Stimulated activated CD8-positive, alpha-beta memory T cell treated with anti-CD3 and anti-CD28 coated beads, Interleukin-15, amount 100 ng/mL, for 48 hours (primary cell): ENCODE measurements around the gene DRD4.
"Not testable (repeated sequence)": the region's sequence is repeated elsewhere in the genome, so short reads cannot be mapped to it uniquely, and the experiment has no call there.

Source experiments
- DNase-seq, 2 donors: peaks; one replicate each; pipeline ENCODE4 v3.0.0-alpha.2; 2020; ENCODE audit warnings: low read depth in 2 of 2

The DRD4 gene

DNA sequence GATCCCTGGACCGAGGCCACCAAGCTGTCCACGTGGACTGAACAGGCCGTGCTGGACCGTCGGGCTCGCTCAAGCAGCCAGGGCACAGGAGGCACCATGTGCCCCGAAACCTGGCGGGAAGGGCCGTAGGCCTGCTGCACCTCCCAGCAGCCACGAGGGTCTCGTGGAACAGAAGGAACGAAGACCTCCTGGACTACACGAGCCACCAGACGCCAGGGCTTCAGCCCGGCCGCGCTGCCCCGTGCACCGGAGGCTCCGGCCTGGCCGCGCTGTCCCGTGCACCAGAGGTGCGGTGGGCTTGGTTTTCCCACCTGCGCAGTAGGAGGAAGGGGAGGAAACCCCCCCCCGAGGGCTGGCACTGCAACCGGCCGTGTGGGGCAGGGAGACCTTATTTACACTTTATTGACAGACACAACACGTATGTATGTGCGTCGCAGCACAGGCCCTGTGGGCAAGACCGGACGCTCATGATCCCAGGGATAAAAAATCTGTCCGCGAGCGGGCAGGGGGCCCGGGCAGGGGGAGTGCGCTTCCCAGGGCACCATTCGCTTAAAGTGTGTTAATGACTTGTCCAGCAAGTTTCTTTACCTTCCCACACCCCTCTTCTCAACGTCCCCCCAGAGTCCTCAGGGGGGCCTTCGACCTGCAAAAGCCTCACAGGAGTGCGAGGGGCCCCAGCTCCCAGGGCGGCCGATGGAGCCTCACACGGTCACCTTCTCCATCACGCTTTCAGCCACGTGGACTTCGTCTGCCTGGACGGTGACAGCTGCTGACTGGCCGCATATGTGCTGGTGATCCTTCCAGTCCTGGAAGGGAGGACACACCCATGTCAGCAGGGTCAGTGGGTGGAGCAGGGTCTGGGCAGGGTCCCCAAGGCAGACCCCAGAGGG lies 7.0 kb downstream of the DRD4 start:
- no peak for DNase-seq

DNA sequence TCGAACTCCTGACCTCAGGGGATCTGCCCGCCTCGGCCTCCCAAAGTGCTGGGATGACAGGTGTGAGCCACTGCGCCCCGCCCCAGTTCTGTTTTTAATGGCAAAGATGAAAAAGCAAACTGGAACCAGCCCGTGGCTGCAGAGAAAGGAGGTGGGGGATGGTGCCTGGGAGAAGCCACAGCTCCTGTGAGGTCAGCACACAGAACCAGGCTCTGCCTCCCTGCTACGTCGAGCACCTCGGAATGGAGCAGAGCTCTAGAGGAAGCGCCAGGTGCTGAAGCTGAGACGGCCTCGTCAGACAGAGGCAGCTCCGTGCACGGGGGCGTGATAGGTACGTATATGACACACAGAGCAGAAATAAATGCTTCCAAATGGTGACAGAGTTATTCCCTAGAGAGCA lies 8.5 kb downstream of the DRD4 start:
- no peak for DNase-seq

DNA sequence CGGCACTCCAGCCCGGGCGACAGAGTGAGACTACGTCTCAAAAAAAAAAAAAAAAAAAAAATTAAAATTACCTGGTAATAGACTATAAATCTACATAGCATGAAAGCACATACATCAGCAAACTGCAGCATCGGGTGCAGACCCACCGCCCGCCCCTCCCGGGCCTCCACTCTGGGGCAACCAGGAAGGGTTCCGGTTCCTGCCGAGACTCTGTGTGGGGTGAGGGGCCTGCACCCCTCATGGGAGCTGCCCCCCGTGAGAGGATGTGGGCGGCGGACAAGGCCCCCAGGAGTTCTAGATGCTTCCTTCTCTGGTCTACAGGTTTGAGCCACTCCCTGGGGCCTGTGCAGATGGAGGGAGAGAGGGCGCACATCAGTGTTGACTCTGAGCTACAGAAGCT lies 9.1 kb downstream of the DRD4 start:
- DNase-seq = no peak

DNA sequence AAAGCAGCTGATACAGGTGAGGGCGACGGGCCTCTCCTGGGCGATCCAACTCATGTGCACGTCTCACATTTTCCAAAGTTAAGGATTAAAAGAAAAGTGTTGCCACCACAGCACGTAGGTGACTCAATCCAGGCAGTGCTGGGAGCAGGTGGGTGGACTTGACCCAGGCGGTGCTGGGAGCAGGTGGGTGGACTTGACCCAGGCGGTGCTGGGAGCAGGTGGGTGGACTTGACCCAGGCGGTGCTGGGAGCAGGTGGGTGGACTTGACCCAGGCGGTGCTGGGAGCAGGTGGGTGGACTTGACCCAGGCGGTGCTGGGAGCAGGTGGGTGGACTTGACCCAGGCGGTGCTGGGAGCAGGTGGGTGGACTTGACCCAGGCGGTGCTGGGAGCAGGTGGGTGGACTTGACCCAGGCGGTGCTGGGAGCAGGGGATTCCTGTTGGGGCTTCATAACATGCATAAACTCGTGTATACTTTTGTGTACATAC lies 10.6 kb downstream of the DRD4 start:
- DNase-seq = not testable (repeated sequence)

DNA sequence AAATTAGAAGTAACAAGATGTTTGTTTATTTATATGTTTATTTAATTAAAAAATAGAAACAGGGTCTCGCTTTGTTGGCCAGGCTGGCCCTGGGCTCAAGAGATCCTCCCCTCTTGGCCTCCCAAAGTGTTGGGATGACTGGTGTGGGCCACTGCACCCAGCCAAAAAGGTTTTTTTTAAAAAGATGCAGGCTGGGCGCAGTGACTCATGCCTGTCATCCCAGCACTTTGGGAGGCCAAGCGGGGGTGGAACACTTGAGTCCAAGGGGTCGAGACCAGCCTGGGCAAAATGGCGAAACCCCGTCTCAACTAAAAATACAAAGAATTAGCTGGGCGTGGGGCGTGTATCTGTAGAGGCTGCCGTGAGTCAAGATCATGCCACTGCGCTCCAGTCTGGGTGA lies 13.4 kb downstream of the DRD4 start:
- no peak for DNase-seq

DNA sequence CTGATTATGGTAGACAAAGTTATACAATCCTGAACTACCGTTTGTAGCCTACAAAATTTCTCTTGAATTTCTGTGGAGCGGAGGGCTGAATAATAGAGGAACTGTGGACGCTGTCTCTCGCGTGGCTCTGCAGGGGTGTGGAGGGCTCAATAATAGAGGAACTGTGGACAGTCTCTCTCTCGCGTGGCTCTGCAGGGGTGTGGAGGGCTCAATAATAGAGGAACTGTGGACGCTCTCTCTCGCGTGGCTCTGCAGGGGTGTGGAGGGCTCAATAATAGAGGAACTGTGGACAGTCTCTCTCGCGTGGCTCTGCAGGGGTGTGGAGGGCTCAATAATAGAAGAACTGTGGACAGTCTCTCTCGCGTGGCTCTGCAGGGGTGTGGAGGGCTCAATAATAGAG lies 16.1 kb downstream of the DRD4 start:
- not testable (repeated sequence) for DNase-seq

DNA sequence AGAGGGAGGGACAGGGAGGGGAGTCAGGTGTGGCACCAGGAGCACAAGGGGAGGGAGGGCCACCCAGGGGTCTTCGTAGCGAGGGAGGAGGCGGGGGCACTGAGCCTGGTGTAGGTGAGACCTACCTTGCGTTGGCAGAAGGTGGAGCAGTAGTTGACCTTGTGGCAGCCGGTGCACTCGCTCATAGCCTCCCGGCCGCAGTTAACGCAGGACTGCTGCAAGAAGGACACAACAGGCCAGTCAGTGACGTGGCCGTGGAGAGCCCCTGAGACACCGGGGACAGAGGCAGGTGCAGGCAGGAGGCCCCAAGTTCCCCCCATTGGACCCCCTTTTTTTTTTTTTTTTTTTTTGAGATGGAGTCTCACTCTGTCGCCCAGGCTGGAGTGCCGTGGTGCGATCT lies 16.8 kb downstream of the DRD4 start:
- DNase-seq = no peak

DNA sequence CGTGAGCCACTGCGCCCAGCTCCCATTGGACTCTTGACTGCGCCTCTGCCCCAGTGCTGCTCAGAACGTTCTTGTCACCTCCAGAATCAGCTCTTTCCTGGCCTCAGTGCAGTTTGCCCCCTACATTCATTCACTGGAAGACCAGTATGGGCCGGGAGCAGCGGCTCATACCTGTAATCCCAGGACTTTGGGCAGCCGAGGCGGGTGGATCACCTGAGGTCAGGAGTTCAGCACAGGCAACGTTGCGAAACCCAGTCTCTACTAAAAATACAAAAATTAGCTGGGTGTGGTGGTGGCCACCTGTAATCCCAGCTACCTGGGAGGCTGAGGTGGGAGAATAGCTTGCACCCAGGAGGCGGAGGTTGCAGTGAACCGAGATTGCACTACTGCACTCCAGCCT lies 17.4 kb downstream of the DRD4 start:
- DNase-seq = not testable (repeated sequence)

DNA sequence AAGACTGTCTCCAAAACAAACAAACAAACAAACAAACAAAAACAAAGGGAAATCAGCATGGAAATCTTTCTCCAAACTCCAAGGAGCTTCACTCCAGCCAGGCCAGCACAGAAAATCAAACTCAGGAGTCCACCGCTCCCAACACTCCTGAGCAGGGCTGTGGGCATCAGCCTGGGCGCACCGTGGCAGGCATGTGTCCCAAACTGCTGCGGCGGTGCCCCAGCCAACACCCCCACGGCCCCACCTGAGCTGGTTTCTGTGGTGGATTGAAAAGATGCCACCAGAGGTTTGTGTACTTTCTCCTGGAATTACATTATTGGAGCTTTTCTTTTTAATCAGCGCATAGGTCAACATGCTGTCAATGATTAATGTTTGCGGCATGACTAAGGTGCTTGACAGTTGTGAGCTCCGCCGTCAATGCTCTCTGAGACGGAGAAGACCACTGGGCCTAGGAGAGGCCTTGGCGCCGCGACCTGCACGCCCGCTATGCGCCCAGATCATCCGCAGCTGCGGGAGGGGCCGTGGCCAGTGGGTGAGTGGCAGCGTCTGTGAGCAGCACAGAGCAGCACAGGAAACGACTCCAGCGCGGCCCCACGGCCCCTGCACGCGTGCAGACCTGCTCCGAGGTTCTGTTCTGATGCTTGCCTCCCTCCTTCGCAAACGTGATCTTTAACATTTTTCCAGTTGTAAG lies 18.1 kb downstream of the DRD4 start:
- DNase-seq = no peak

DNA sequence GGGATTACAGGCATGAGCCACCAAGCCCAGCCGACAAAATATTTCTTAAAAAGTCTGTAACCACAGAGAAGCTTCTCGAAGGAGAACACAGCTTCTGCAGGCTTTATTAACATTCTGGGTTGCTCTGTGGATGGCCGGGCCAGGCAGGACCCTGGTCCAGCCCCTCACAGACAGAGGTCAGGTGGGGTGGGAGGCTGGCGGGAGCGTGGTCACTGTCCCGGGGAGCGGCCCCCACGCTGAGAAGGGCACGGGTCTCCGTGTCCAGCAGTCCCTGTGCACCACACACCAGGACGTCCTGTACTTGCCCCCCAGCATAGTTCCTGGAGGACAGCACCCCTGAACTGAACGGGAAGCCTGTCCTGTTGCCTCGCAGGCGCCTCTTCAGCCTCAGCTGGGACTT lies 19.4 kb downstream of the DRD4 start:
- DNase-seq = no peak

DNA sequence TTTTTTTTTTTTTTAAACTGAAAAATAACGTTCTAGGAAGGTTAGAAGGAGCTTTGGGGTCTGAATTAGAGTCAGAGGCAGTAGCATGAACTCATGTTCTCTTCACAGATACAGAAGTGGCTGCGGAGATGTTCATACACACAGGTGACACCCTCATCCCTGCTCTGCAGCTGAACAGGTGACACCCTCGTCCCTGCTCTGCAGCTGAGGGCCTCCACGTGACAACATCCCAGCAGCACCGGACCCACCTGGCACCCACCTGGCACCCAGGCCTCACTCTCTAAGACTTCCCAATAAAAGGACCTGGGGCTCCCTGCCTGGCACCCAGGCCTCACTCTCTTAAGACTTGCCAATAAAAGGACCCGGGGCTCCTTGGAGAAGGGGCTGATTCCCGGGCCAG lies 19.8 kb downstream of the DRD4 start:
- no peak for DNase-seq

DNA sequence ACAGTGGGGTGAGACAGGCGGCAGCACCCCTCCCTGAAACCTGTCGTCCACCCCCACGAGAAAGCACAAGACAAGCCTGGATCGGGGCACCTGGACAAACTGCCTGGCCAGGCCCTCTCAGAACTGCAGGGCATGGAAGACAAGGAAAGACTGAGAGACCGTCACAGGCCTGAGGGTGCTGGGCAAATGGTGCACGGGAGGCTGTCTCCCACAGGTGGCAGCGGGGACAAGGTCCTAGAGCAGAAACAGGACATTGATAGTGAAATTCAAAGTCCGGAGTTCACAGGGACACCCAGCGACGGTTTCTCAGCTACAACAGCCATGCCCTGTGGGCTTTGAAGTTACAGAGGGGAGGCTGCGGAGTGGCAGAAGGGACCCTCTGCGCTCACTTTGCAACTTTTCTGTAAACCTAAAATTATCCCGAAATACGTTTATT lies 20.6 kb downstream of the DRD4 start:
- DNase-seq = no peak

DNA sequence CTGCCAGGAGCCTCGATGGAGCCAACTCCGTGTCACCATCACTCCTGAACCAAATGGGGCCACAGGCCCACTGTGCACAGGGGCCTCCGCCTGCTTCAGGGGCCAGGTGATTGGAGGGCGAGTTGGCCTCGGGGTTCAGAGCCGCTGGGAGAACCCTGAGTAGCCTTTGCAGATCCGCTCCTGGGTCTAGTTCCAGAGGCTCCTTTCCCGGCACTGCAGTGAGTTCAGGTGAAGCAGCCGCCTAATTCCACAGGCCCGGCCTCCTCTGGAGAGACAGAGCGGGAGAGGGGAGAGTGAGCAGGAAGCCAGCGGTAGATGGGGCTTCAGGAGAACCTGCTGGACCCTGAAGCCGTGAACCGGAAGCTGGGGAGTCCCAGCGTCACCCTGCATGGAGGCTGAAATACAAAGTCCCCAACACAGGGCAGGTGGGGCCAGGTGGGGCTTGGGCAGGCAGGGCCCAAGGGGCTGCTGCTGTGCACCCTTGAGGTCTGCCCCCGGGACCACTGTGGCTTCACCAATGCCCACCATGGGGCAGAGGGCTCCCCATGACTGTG lies 22.5 kb downstream of the DRD4 start:
- no peak for DNase-seq

DNA sequence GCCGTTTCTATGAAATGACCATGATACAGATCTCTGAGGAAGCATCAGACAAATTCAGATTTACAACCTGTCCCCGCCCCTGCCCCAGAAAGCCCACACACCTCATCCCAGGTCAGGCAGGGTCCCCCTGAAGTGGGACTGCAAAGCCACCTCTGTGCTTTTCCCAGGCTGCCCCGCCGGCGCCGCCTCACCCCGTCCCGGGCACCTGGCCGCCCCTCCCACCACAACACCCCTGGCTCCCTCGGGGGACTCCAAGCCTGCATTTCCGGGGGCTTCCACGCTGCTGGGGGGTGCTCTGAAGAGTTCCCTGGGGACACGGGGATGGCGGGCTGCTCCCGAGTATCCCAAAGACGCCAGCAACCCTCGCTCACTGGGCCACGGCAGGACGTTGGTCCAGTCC lies 23.2 kb downstream of the DRD4 start:
- no peak for DNase-seq

DNA sequence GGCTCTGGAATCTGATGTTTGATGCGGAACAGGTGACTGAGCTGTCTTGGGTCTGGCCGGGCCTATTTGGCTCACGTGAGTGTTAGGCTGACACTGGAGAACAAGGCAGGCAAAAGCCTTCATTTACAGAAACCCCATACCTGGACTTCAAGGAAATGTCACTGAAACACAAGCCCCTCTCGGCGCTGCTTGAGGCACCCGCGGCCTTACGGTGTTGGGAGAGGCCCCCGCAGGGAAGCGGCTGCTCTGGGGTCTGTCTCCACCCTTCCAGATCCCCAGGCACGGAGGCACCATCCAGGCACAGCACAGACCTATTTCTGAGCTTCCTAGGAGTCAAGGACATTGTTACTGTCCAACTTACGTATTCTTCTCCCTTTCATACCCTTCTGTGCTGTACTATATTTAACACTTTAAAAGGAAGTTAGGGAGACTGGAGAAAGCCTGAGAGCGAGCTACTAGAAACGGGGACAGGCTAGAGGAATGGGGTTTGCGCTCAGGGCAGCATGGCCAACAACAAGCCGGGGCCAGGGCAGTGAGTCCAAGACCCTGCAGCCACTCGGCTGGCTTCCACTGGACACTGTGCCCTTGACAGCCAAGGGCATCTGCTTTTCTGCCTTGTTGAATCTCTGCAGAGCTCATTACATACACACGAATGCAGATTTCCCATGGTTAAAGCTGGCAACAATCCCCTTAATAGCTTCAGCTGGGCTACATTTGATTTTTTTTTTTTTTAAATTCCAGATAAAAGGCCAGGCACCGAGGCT lies 23.8 kb downstream of the DRD4 start:
- DNase-seq = no peak

DNA sequence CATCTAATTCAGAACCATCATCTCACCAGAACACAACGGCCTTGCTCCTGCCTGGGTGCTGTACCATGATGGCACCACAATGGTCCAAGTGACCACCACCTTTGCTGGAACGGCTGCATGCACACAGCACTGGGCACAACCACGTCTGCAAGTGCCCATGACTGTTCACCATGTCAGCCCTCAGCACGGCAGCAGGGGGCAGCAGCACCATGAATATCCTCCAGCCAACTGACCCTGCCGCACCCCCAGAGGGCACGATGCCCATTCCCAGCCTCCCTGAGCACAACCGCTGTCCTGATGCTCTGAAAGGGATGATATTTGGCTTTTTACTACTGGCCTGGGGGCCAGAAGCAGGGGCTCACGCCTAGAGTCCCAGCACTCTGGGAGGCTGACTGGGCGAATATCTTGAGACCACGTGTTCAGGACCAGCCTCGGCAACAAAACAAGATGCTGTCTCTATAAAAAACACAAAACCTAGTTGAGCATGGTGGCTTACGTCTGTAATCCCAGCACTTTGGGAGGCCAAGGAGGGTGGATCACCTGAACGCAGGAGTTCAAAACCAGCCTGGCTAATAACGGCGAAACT lies 25.7 kb downstream of the DRD4 start:
- no peak for DNase-seq

DNA sequence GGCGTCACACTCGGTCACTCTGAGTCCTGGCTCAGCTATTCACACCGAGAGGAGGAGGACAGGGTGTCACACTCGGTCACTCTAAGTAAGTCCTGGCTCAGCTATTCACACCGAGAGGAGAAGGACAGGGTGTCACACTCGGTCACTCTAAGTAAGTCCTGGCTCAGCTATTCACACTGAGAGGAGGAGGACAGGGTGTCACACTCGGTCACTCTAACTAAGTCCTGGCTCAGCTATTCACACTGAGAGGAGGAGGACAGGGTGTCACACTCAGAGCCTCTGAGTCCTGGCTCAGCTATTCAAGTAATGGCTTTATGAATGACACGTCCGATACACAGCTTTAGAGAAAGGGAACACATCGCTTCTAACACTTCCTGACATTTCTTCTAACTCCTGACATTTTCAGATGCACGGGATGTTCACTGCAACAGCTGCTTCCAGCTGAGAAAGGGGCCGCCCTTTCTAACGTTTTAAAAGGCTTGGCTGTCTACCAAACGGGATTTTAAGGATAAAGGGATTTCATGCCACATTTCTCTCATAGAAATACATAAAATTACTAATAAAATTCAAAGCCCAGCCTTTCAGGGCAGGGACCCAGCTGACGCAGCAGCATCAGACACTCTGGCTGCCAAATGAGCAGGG lies 28.1 kb downstream of the DRD4 start:
- DNase-seq = no peak

DNA sequence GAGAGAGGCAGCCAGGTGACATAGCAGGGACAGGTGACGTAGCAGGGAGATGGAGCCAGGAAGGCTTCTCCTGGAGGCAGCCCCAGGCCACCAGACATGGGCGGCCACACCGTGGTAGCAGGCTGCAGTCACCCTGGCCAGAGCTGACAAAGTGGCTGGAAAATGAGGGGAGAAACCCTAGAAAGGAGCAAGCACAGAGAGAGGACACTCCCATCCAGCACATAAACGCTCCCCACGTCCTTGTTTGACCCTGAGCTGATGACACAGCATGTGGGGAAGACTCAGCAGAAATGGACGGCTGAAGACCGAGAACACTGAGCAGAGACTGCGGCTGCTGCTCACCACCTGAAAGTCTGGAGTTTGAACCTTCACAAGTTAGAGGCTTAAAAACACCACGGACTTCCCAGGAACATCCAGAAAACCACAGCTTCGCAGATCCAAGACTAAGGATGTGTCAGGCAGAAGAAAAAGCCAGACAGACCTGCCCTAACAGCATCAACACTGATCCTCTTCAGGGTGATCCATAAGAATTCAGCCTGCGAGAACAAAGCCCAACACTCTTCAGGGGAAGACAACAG lies 28.7 kb downstream of the DRD4 start:
- no peak for DNase-seq

DNA sequence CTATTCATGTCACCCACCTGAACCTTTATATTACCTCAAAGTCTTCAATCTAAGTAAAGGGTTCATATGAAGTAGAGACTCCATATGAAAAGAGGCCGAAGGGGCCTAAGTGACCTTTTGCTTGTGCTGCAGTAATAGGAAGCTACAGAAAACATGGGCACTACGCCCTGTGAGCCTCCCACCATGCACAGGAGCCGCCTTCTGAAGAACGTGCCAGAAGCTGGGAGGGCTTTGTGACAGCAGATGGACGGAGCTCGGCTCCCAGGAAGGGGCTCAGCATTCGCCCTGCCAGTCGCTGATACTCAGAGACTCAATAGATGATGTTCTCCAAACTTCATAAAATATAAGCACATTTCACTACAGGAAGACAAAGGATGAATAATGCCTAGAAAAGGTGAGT lies 36.8 kb downstream of the DRD4 start:
- no peak for DNase-seq

DNA sequence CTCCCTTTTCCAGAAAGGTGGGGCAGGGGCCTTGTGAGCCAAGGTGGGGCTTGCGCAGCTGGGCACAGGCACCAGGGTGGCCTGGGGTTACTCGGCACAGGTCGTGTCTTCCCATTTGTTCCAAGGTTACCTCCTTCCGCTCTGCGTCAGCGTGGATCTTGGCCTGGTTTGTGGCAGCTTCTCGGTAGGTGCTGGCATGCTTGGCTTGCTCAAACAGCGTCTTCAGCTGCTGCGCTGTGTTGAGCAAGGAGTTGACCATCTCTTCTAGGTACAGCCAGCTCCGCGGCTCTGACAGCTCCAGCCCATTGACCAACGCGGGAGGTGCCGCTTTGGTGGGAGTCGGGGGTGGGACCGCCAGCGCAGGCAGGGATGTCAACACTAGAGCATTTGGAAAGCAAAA lies 37.3 kb downstream of the DRD4 start:
- DNase-seq = no peak

DNA sequence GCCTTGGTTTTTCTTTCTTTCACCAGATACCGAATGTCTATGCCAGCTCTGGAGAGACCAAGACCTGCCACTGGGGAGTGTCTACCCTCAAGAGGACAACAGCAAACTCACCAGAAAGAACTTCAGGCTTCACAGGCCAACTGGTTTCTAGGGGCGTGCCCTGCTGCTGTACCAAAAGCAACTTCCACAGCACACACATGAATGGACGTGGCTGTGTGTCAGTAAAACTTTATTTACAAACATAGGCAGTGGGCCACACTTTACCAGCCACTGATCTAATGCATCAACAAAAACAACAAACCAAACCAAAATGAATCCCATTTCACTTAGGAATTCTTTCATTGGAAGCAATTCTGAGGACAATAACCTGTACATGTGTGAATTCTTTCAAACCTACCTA lies 41.2 kb downstream of the DRD4 start:
- DNase-seq = no peak
